GM13976 (cell line): ENCODE data around the gene S100A5.
A peak's percentile ranks its signal among the peaks of the same experiment; 100 is the strongest.

Experiments used
- DNase-seq: peaks from one replicate; pipeline ENCODE4 v3.0.0; 2012; ENCODE audit warnings: low spot score
- CTCF ChIP-seq: IDR thresholded peaks from 2 replicates; pipeline ENCODE4 v1.5.1; 2012; ENCODE audit warnings: borderline replicate concordance, mild to moderate bottlenecking; ENCODE audit not compliant: insufficient read depth; ENCODE audit errors: extremely low read depth, missing control alignments, control extremely low read depth
- in situ Hi-C: fragments of 300-500 bp; cut with MboI; formaldehyde crosslinking; loops from one replicate; pipeline ENCODE4 v1.12.0; 2022; ENCODE audit warnings: low sequenced_read_pairs, mixed read lengths, inconsistent platforms; ENCODE audit not compliant: unreplicated experiment

The S100A5 gene

GRCh38 chr1:153513666-153514065 lies 27.1 kb downstream of the S100A5 start:
- no peak for TF ChIP-seq CTCF
- DNase-seq: no peak
- in situ Hi-C loops: loop anchor here (5.0 kb wide), 1 partner anchor 59 kb away; no protein-coding TSS in a partner anchor

DNA sequence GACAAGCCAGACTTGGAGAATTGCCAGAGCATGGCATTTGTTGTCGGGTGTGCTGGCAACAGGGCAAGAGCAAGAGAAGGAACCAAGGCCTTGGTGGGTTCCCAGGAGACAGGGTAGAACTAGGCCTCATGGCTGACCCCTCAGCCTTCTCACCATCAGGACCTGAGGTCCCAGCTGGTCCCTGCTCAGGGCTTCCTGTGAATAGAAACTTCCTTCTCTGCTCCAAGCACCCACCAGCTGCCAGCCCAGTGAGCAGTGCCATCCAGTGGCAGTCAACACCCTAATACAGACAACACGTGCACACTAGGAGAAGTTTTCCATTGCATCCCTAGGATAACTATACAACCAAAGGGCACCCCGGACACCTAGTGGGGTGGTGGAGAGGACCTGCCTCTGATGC lies 27.7 kb downstream of the S100A5 start:
- no peak for DNase-seq
- in situ Hi-C loops: loop anchor here (5.0 kb wide), 1 partner anchor 59 kb away; no protein-coding TSS in a partner anchor
- TF ChIP-seq CTCF: no peak

DNA sequence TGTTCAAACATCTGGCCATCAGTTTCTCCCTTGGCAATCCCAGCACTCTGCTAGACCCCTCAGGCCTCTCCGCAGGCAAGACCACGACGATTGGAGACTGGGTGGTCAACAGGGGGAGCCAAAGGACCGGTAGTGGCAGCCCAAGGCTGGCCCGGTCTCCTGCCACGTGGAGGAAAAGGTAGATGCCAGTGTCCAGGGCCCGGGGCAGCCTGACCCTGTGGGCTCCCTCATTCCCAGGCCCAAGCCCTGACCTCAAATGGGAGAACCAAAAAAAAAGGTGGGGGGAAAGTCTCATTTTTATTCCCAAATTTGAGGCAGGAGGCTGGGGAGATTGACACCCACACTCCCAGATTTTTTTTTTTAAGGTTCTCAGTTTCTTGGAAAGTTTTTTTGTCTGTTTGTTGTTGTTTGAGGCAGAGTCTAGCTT lies 29.7 kb downstream of the S100A5 start:
- peak; percentile 90 for DNase-seq
- TF ChIP-seq CTCF: peak; percentile 90
- in situ Hi-C loops: loop anchor here (5.0 kb wide), 1 partner anchor 61 kb away; no protein-coding TSS in a partner anchor

- peak; percentile 70 for DNase-seq
- no peak for TF ChIP-seq CTCF
- in situ Hi-C loops: loop anchor here (5.0 kb wide), 1 partner anchor 62 kb away; no protein-coding TSS in a partner anchor
These were observed 30.9 kb downstream of the S100A5 start for GRCh38 chr1:153509729-153510354.

- no peak for TF ChIP-seq CTCF
- DNase-seq: no peak
- in situ Hi-C loops: no loop called here
These were observed 31.7 kb downstream of the S100A5 start for GRCh38 chr1:153509036-153509435.

- in situ Hi-C loops: no loop called here
- no peak for DNase-seq
- TF ChIP-seq CTCF: no peak
These were observed 32.7 kb downstream of the S100A5 start for GRCh38 chr1:153507926-153508583.
